Neural cell (in vitro differentiated cells): ENCODE data around the gene LRBA. TPM values are rescaled to one million over a fixed set of nuclear protein-coding genes. Genes with fewer than 3 reads are reported as not detected.

Experiments used
- H2AFZ ChIP-seq: fragments of 200-600, 300-800 bp; sonication (generic), shearing (Covaris generic); 2 replicates; pipeline ENCODE4 v1.6.0; 2014; ENCODE audit warnings: low read depth, mild to moderate bottlenecking, antibody characterized with exemption, low read length, moderate library complexity
- H3F3A ChIP-seq: fragments of 200-600 bp; shearing (Covaris generic); 2 replicates; pipeline ENCODE4 v1.6.1; 2016; ENCODE audit warnings: mild to moderate bottlenecking, moderate library complexity, mixed read lengths, antibody characterized with exemption, low read length; ENCODE audit not compliant: insufficient read depth, poor library complexity, severe bottlenecking
- H3K27ac ChIP-seq: fragments of 200-600, 300-800 bp; sonication (generic), shearing (Covaris generic); 2 replicates; pipeline ENCODE4 v1.5.1; 2014; ENCODE audit warnings: mild to moderate bottlenecking, low read length, moderate library complexity
- H3K27me3 ChIP-seq: fragments of 300-800, 200-600 bp; sonication (generic), shearing (Covaris generic); 2 replicates; pipeline ENCODE4 v1.6.0; 2014; ENCODE audit warnings: mild to moderate bottlenecking, low read depth, low read length, moderate library complexity; ENCODE audit not compliant: insufficient read depth
- H3K36me3 ChIP-seq: fragments of 300-800, 200-600 bp; sonication (generic), shearing (Covaris generic); 2 replicates; pipeline ENCODE4 v1.5.1; 2014; ENCODE audit warnings: mild to moderate bottlenecking, antibody characterized with exemption, low read length, moderate library complexity; ENCODE audit not compliant: insufficient read depth
- H3K4me2 ChIP-seq: fragments of 300-800, 200-600 bp; sonication (generic), shearing (Covaris generic); 2 replicates; pipeline ENCODE4 v1.6.0; 2014; ENCODE audit warnings: mild to moderate bottlenecking, low read length
- H3K4me3 ChIP-seq: fragments of 300-800, 200-600 bp; sonication (generic), shearing (Covaris generic); 2 replicates; pipeline ENCODE4 v1.5.1; 2014; ENCODE audit warnings: mild to moderate bottlenecking, low read length, moderate library complexity
- H3K79me2 ChIP-seq: fragments of 200-600 bp; shearing (Covaris generic); replicated peaks from 2 replicates; pipeline ENCODE4 v1.6.0; 2014; ENCODE audit warnings: mild to moderate bottlenecking, low read length, moderate library complexity; ENCODE audit not compliant: insufficient read depth
- H3K9ac ChIP-seq: fragments of 300-800, 200-600 bp; sonication (generic), shearing (Covaris generic); 2 replicates; pipeline ENCODE4 v1.6.1; 2016; ENCODE audit warnings: mild to moderate bottlenecking, low read length, mixed read lengths
- H3K9me2 ChIP-seq: fragments of 200-600 bp; shearing (Covaris generic); 2 replicates; pipeline ENCODE4 v1.6.1; 2016; ENCODE audit warnings: mild to moderate bottlenecking, low read length, mixed read lengths; ENCODE audit not compliant: insufficient read depth
- H3K9me3 ChIP-seq: fragments of 200-600, 300-800 bp; sonication (generic), shearing (Covaris generic); 2 replicates; pipeline ENCODE4 v1.6.1; 2016; ENCODE audit warnings: mild to moderate bottlenecking, mixed run types, low read length, moderate library complexity, mixed read lengths
- H4K20me1 ChIP-seq: fragments of 200-600 bp; shearing (Covaris generic); 2 replicates; pipeline ENCODE4 v1.6.1; 2016; ENCODE audit warnings: mild to moderate bottlenecking, mixed run types; ENCODE audit not compliant: insufficient read depth
- EP300 ChIP-seq: fragments of 450-650 bp; conservative IDR thresholded peaks from 2 replicates; pipeline ENCODE4 v1.6.1; 2014; ENCODE audit warnings: antibody characterized with exemption, mild to moderate bottlenecking, moderate library complexity; ENCODE audit not compliant: poor library complexity, severe bottlenecking
- EZH2 ChIP-seq: fragments of 200-600, 300-800 bp; shearing (Covaris generic), sonication (generic); IDR thresholded peaks from 2 replicates; pipeline ENCODE4 v1.6.1; 2014; ENCODE audit warnings: antibody characterized with exemption, low read length, borderline replicate concordance, mild to moderate bottlenecking; ENCODE audit not compliant: insufficient read depth, poor library complexity, severe bottlenecking
- MXI1 ChIP-seq: fragments of 450-650 bp; conservative IDR thresholded peaks from 2 replicates; pipeline ENCODE4 v1.6.1; 2014; ENCODE audit warnings: antibody characterized with exemption, mild to moderate bottlenecking; ENCODE audit not compliant: poor library complexity, severe bottlenecking
- POLR2AphosphoS5 ChIP-seq: IDR thresholded peaks from 2 replicates; pipeline ENCODE4 v1.6.1; 2012
- RAD21 ChIP-seq: fragments of 450-650 bp; conservative IDR thresholded peaks from 2 replicates; pipeline ENCODE4 v1.6.1; 2014; ENCODE audit warnings: antibody characterized with exemption, mild to moderate bottlenecking, moderate library complexity
- REST ChIP-seq: IDR thresholded peaks from 2 replicates; pipeline ENCODE4 v1.6.1; 2012; ENCODE audit warnings: borderline replicate concordance
- SMC3 ChIP-seq: fragments of 450-650 bp; conservative IDR thresholded peaks from 2 replicates; pipeline ENCODE4 v1.6.1; 2014; ENCODE audit warnings: antibody characterized with exemption, mild to moderate bottlenecking, moderate library complexity; ENCODE audit not compliant: poor library complexity
- TAF1 ChIP-seq: IDR thresholded peaks from 2 replicates; pipeline ENCODE4 v1.6.1; 2012; ENCODE audit warnings: low read depth
- polyA plus RNA-seq: library from polyadenylated mRNA; depleted of rRNA; stranded (reverse); fragments of >200 nt; gene quantifications from 2 replicates; pipeline ENCODE4 v1.2.3, GENCODE V29; 2014
- TF ChIP-seq, protein P1 (sequence below): fragments of 450-650 bp; IDR thresholded peaks from 2 replicates; pipeline ENCODE4 v1.5.1; 2014; ENCODE audit warnings: antibody characterized with exemption, mild to moderate bottlenecking, moderate library complexity; ENCODE audit not compliant: poor library complexity, severe bottlenecking

The LRBA gene
- polyA plus RNA-seq, 1 donor from 2014 or later: 7.1 TPM

GRCh38 chr4:150318527-150318926, 696.6 kb downstream of the LRBA start:
- H3K9me2 ChIP-seq: no peaks in the 10 kb centered on the region
- H3K36me3 ChIP-seq: no peaks in the 10 kb centered on the region
- no peak overlapping the region for H3K4me3 ChIP-seq
- no peaks in the 10 kb centered on the region for H3K79me2 ChIP-seq
- TF ChIP-seq, protein P1, sequence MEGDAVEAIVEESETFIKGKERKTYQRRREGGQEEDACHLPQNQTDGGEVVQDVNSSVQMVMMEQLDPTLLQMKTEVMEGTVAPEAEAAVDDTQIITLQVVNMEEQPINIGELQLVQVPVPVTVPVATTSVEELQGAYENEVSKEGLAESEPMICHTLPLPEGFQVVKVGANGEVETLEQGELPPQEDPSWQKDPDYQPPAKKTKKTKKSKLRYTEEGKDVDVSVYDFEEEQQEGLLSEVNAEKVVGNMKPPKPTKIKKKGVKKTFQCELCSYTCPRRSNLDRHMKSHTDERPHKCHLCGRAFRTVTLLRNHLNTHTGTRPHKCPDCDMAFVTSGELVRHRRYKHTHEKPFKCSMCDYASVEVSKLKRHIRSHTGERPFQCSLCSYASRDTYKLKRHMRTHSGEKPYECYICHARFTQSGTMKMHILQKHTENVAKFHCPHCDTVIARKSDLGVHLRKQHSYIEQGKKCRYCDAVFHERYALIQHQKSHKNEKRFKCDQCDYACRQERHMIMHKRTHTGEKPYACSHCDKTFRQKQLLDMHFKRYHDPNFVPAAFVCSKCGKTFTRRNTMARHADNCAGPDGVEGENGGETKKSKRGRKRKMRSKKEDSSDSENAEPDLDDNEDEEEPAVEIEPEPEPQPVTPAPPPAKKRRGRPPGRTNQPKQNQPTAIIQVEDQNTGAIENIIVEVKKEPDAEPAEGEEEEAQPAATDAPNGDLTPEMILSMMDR: no peak
- TF ChIP-seq SMC3 (no peak), EZH2 (no peak), RAD21 (no peak), MXI1 (no peak), POLR2AphosphoS5 (no peak), REST (no peak), TAF1 (no peak), EP300 (no peak)
- H3K9me3 ChIP-seq: no peaks in the 10 kb centered on the region
- H3K9ac ChIP-seq: no peak overlapping the region
- H3K27me3 ChIP-seq: no peaks in the 10 kb centered on the region
- no peak overlapping the region for H3K27ac ChIP-seq
- no peaks in the 10 kb centered on the region for H3F3A ChIP-seq
- no peak overlapping the region for H3K4me2 ChIP-seq
- no peak overlapping the region for H2AFZ ChIP-seq
- no peaks in the 10 kb centered on the region for H4K20me1 ChIP-seq

GRCh38 chr4:150316332-150317205, 698.5 kb downstream of the LRBA start:
- H3K79me2 ChIP-seq: no peaks in the 10 kb centered on the region
- H3F3A ChIP-seq: no peaks in the 10 kb centered on the region
- H2AFZ ChIP-seq: no peak overlapping the region
- H3K9me3 ChIP-seq: no peaks in the 10 kb centered on the region
- H3K27me3 ChIP-seq: no peaks in the 10 kb centered on the region
- H3K9me2 ChIP-seq: no peaks in the 10 kb centered on the region
- no peaks in the 10 kb centered on the region for H4K20me1 ChIP-seq
- no peak overlapping the region for H3K9ac ChIP-seq
- H3K4me2 ChIP-seq: no peak overlapping the region
- H3K36me3 ChIP-seq: no peaks in the 10 kb centered on the region
- H3K27ac ChIP-seq: no peak overlapping the region
- H3K4me3 ChIP-seq: no peak overlapping the region
- TF ChIP-seq RAD21 (no peak), REST (no peak), EP300 (no peak), MXI1 (no peak), POLR2AphosphoS5 (no peak), SMC3 (no peak), EZH2 (no peak), TAF1 (no peak)
- TF ChIP-seq, protein P1: no peak
